Natural killer cell (primary cell): ENCODE data around the gene KAT6B. TPM values are rescaled to one million over a fixed set of nuclear protein-coding genes. Genes with fewer than 3 reads are reported as not detected.
A peak's percentile ranks its signal among the peaks of the same experiment; 100 is the strongest.

Source experiments
- ATAC-seq, 3 donors: fragments of 150-1000 bp in 2 of 3; fragments of 200-7000 bp in 1 of 3; cut with Tn5 transposase; 1 replicate in 1 of 3; 2 replicates in 2 of 3; pipeline ENCODE4 v1.10.0; 2021; ENCODE audit warnings: mild to moderate bottlenecking in 2 of 3, moderate library complexity in 2 of 3
- DNase-seq, 2 donors: peaks; one replicate each; pipeline versions ENCODE4 v3.0.0 to v3.0.0-alpha.2; 2013 to 2021; ENCODE audit warnings: mixed read lengths in 1 of 2
- H3K27ac ChIP-seq: one replicate; pipeline ENCODE4 v1.5.1; 2013; ENCODE audit warnings: mild to moderate bottlenecking, low read length
- H3K27me3 ChIP-seq: one replicate; pipeline ENCODE4 v1.6.1; 2013; ENCODE audit warnings: low read length; ENCODE audit not compliant: control insufficient read depth, insufficient read depth
- H3K36me3 ChIP-seq: one replicate; pipeline ENCODE4 v1.6.1; 2013; ENCODE audit warnings: low read length; ENCODE audit not compliant: control insufficient read depth, insufficient read depth
- H3K4me1 ChIP-seq: one replicate; pipeline ENCODE4 v1.6.1; 2013; ENCODE audit warnings: low read length; ENCODE audit not compliant: control insufficient read depth, insufficient read depth
- H3K4me3 ChIP-seq: one replicate; pipeline ENCODE4 v1.5.1; 2013; ENCODE audit warnings: low read length
- H3K9me3 ChIP-seq: one replicate; pipeline ENCODE4 v1.6.1; 2013; ENCODE audit warnings: low read length; ENCODE audit not compliant: control insufficient read depth, insufficient read depth
- H3K27ac Mint-ChIP-seq, 2 donors: one replicate each; pipeline ENCODE4 v1.8.0; 2022; ENCODE audit warnings: mild to moderate bottlenecking in 2 of 2, mixed read lengths in 2 of 2, moderate library complexity in 1 of 2
- H3K27me3 Mint-ChIP-seq, 2 donors: one replicate each; pipeline ENCODE4 v1.8.0; 2022; ENCODE audit warnings: low read depth in 2 of 2, mixed read lengths in 2 of 2
- H3K36me3 Mint-ChIP-seq: one replicate; pipeline ENCODE4 v1.8.0; 2022; ENCODE audit warnings: mixed read lengths
- H3K4me1 Mint-ChIP-seq, 2 donors: one replicate each; pipeline ENCODE4 v1.8.0; 2022; ENCODE audit warnings: mixed read lengths in 2 of 2
- H3K4me3 Mint-ChIP-seq: one replicate; pipeline ENCODE4 v1.8.0; 2022; ENCODE audit warnings: mild to moderate bottlenecking, moderate library complexity, mixed read lengths
- H3K9me3 Mint-ChIP-seq, 2 donors: one replicate each; pipeline ENCODE4 v1.8.0; 2022; ENCODE audit warnings: mixed read lengths in 2 of 2
- CTCF ChIP-seq: fragments of 200-600 bp; IDR thresholded peaks from one replicate; pipeline ENCODE4 v1.8.0; 2022; ENCODE audit warnings: antibody characterized with exemption
- WGBS: methylation state at CpG from one replicate; pipeline ENCODE4 v1.1.7; 2013; ENCODE audit warnings: missing lambda C conversion rate; ENCODE audit not compliant: insufficient coverage; 5-methylcytosine and 5-hydroxymethylcytosine counted together
- intact Hi-C: fragments of 100-400 bp; cut with micrococcal nuclease; formaldehyde crosslinking; loops from one replicate; pipeline ENCODE4 v1.14.2; 2022
- total RNA-seq, 4 donors: library from RNA; stranded (reverse); fragments of 120-200 nt in 1 of 4; gene quantifications; one replicate each; pipeline versions ENCODE4 v1.2.3 to v1.2.4, GENCODE V29; 2013 to 2022

The KAT6B gene
- total RNA-seq, 3 donors from 2014 or later (not counting 1 experiment from before 2014, with no cell fraction given), result 117 to 133 (median 121) TPM

GRCh38 chr10:75043256-75044131 is 217.1 kb downstream of the KAT6B start:
- no peaks in the 10 kb centered on the region for H3K9me3 ChIP-seq
- no peak overlapping the region for H3K27ac Mint-ChIP-seq
- no peaks in the 10 kb centered on the region for H3K27me3 Mint-ChIP-seq
- H3K36me3 ChIP-seq, result no peaks in the 10 kb centered on the region
- H3K27me3 ChIP-seq, result no peaks in the 10 kb centered on the region
- peak overlapping the region; percentile 74 for H3K4me3 Mint-ChIP-seq
- no peak for TF ChIP-seq CTCF
- no peaks in the 10 kb centered on the region for H3K9me3 Mint-ChIP-seq
- intact Hi-C loops, result no loop called here
- no peak overlapping the region for H3K27ac ChIP-seq
- DNase-seq, result peak; percentile 16 to 65
- no peak overlapping the region for H3K4me3 ChIP-seq
- H3K4me1 Mint-ChIP-seq, result peaks cover 7 to 10% of the 10 kb centered on the region in 2 donors
- peaks cover 7% of the 10 kb centered on the region for H3K4me1 ChIP-seq
- H3K36me3 Mint-ChIP-seq, result no peaks in the 10 kb centered on the region
- WGBS, result 42% methylated on average over 68 of the region's 68 CpGs
- peak; percentile 74 to 88 (median 80) for ATAC-seq

- DNase-seq (no peak), ATAC-seq (no peak)
- Histone ChIP-seq H3K27me3 (no peaks in the 10 kb centered on the region), H3K36me3 (no peaks in the 10 kb centered on the region), H3K27ac (no peak overlapping the region), H3K9me3 (no peaks in the 10 kb centered on the region), H3K4me1 (peaks cover 6% of the 10 kb centered on the region), H3K4me3 (no peak overlapping the region)
- H3K4me3 Mint-ChIP-seq, result no peak overlapping the region
- H3K4me1 Mint-ChIP-seq, result peaks cover 7% of the 10 kb centered on the region in 2 donors
- 90% methylated on average over 9 of the region's 9 CpGs for WGBS
- H3K27me3 Mint-ChIP-seq, result no peaks in the 10 kb centered on the region
- H3K27ac Mint-ChIP-seq, result no peak overlapping the region
- no peak for TF ChIP-seq CTCF
- no peaks in the 10 kb centered on the region for H3K9me3 Mint-ChIP-seq
- intact Hi-C loops, result no loop called here
- no peaks in the 10 kb centered on the region for H3K36me3 Mint-ChIP-seq
Observed at GRCh38 chr10:75048669-75049098, 222.3 kb downstream of the KAT6B start.

- DNase-seq (no peak), ATAC-seq (no peak)
- no peak overlapping the region for H3K27ac ChIP-seq
- no peaks in the 10 kb centered on the region for H3K9me3 Mint-ChIP-seq
- no peak for TF ChIP-seq CTCF
- H3K27me3 Mint-ChIP-seq, result no peaks in the 10 kb centered on the region
- WGBS, result 84% methylated on average over 18 of the region's 19 CpGs
- no peak overlapping the region for H3K27ac Mint-ChIP-seq
- H3K4me3 Mint-ChIP-seq, result no peak overlapping the region
- H3K4me3 ChIP-seq, result no peak overlapping the region
- no peaks in the 10 kb centered on the region for H3K27me3 ChIP-seq
- no peaks in the 10 kb centered on the region for H3K9me3 ChIP-seq
- H3K36me3 ChIP-seq, result no peaks in the 10 kb centered on the region
- no peaks in the 10 kb centered on the region for H3K36me3 Mint-ChIP-seq
- H3K4me1 Mint-ChIP-seq, result peaks cover 0 to under 1% of the 10 kb centered on the region in 2 donors
- H3K4me1 ChIP-seq, result no peaks in the 10 kb centered on the region
- intact Hi-C loops, result no loop called here
Observed at GRCh38 chr10:75049316-75050148, 223.1 kb downstream of the KAT6B start.
